Measurements from ENCODE around the gene INPP4A.

GRCh38 chr2:98643496-98644100 lies 198.9 kb downstream of the INPP4A start:
- no peak for TF ChIP-seq CTCF (IDR thresholded peaks at IDR 0.05; ENCODE audit: insufficient read depth, low read length)
- no peak for TF ChIP-seq POLR2AphosphoS5 (IDR thresholded peaks at IDR 0.05; ENCODE audit: low read depth)

Data from HL-60 (cell line).